ENCODE results near the gene RBFOX2. TPM values are rescaled to one million over a fixed set of nuclear protein-coding genes. Genes with fewer than 3 reads are reported as not detected.

Gene RBFOX2
- total RNA-seq, 4 donors from 2014 or later, result 46.6 to 82.7 (median 62.1) TPM

DNA sequence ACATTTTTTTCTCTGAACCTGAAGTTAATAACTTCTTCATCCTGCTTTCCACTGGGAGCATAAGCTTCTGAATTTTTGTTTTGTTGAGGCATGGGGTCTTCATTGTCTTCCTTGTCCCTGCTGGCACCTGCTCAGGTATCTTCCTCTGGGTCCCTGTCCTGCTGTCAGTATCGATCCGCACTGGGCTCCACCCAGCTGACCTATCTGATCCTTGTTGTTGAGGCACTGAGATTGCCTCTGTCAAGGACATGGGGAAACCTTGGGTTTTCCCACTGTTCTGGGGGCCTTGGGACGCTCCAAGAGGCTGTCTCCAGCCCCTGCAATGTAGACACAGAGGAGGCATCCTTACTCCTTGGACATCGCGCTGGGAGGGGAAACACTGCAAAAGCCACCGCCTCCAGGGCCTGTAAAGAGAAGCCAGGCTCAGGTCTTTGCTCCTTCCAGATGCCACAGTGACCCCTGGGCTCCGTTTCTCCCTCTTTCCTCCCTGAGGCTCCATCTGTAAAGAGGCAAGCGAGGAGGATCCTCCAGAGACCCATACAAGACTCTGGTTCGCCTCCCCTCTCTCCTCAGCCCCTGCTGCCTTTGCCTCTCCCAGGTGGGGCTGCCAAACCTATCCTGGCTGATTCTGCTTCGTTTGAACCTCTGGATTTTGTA, 8.6 kb upstream of the RBFOX2 start:
- Histone ChIP-seq H3K36me3 (no peaks in the 10 kb centered on the region), H3K4me3 (no peak overlapping the region), H3K27ac (no peak overlapping the region), H3K9me3 (no peaks in the 10 kb centered on the region), H3K4me1 (peaks cover 17% of the 10 kb centered on the region), H3K27me3 (no peaks in the 10 kb centered on the region)
- WGBS, result 85% methylated on average over 9 of the region's 10 CpGs
- TF ChIP-seq POLR2A (IDR thresholded peaks at IDR 0.05) (no peak), POLR2AphosphoS5 (IDR thresholded peaks at IDR 0.05) (no peak), EP300 (IDR thresholded peaks at IDR 0.05) (no peak)
- TF ChIP-seq, protein P1, sequence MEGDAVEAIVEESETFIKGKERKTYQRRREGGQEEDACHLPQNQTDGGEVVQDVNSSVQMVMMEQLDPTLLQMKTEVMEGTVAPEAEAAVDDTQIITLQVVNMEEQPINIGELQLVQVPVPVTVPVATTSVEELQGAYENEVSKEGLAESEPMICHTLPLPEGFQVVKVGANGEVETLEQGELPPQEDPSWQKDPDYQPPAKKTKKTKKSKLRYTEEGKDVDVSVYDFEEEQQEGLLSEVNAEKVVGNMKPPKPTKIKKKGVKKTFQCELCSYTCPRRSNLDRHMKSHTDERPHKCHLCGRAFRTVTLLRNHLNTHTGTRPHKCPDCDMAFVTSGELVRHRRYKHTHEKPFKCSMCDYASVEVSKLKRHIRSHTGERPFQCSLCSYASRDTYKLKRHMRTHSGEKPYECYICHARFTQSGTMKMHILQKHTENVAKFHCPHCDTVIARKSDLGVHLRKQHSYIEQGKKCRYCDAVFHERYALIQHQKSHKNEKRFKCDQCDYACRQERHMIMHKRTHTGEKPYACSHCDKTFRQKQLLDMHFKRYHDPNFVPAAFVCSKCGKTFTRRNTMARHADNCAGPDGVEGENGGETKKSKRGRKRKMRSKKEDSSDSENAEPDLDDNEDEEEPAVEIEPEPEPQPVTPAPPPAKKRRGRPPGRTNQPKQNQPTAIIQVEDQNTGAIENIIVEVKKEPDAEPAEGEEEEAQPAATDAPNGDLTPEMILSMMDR (IDR thresholded peaks at IDR 0.05), result no peak
- no peak for DNase-seq (ENCODE audit: low spot score in 2 of 2)

DNA sequence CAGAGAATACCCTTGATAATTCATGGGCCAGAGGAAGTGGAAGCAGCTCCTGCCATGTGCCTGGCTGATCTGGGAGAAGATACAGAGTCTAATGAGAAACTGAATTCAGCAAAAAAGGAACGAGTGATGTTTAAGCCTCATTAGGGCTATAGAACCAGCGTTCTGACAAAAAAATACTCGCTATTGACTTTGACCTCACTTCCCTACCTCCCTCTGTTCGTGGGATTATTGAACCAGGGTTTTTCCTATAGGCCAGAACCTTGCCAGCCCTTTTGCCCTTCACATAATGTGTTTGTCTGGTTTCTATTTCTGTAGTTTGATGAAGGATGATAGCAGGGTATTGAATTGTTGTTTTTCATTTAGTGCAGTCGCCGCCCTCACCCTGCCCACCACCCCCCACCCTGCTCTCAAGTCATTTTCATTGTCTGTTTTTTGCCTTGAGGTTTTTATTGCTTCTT, 7.6 kb upstream of the RBFOX2 start:
- Histone ChIP-seq H3K4me3 (no peak overlapping the region), H3K27me3 (no peaks in the 10 kb centered on the region), H3K36me3 (no peaks in the 10 kb centered on the region), H3K9me3 (no peaks in the 10 kb centered on the region), H3K4me1 (peaks cover 17% of the 10 kb centered on the region), H3K27ac (no peak overlapping the region)
- DNase-seq (ENCODE audit: low spot score in 2 of 2), result no peak
- 50% methylated on average over 6 of the region's 6 CpGs for WGBS
- no peak for TF ChIP-seq POLR2AphosphoS5 (IDR thresholded peaks at IDR 0.05)
- TF ChIP-seq POLR2A (IDR thresholded peaks at IDR 0.05), result no peak
- TF ChIP-seq, protein P1 (IDR thresholded peaks at IDR 0.05), result no peak
- no peak for TF ChIP-seq EP300 (IDR thresholded peaks at IDR 0.05)

DNA sequence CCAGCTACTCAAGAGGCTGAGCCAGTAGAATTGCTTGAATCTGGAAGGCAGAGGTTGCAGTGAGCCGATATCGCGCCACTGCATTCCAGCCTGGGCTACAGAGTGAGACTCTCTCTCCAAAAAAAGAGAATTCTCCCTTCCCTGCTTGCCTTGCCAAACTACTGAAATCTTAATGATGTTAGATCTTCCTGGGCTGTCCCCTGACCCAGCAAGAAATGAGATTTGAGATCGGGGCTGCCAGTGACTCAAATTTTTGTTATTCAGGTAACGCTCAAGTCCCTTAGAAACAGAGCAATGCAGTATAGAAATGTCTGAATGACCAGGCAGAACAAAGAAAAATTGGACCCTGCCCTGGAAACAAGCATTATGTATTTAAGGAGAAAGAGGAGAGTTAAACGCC, 4.0 kb upstream of the RBFOX2 start:
- Histone ChIP-seq H3K27ac (no peak overlapping the region), H3K4me1 (peaks cover 26% of the 10 kb centered on the region), H3K9me3 (no peaks in the 10 kb centered on the region), H3K27me3 (no peaks in the 10 kb centered on the region), H3K36me3 (no peaks in the 10 kb centered on the region), H3K4me3 (no peak overlapping the region)
- no peak for DNase-seq (ENCODE audit: low spot score in 2 of 2)
- 98% methylated on average over 6 of the region's 6 CpGs for WGBS
- TF ChIP-seq POLR2AphosphoS5 (IDR thresholded peaks at IDR 0.05) (no peak), EP300 (IDR thresholded peaks at IDR 0.05) (no peak), POLR2A (IDR thresholded peaks at IDR 0.05) (no peak)
- TF ChIP-seq, protein P1 (IDR thresholded peaks at IDR 0.05), result no peak

DNA sequence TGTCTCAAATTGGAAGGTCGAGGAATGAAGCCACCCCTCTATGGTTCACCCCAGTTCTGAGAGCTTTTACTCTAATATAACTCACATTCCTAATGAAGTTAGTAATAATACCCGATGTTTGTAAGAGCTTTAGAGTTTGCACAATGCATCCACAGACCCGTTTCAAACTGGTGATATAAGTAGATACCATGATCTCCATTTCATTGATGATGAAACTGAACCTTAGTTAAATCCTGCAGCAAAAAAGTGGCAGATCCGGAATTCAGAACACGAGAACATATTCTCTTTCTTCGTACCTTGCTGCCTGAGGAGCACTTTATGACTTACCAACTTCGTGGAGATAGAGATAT, 757 bp upstream of the RBFOX2 start:
- H3K27ac ChIP-seq, result peak overlapping the region; percentile 94
- WGBS, result 34% methylated on average over 7 of the region's 7 CpGs
- DNase-seq (ENCODE audit: low spot score in 2 of 2), result no peak
- TF ChIP-seq, protein P1 (IDR thresholded peaks at IDR 0.05), result no peak
- no peak for TF ChIP-seq POLR2AphosphoS5 (IDR thresholded peaks at IDR 0.05)
- TF ChIP-seq EP300 (IDR thresholded peaks at IDR 0.05), result no peak
- TF ChIP-seq POLR2A (IDR thresholded peaks at IDR 0.05), result no peak
- no peaks in the 10 kb centered on the region for H3K9me3 ChIP-seq
- H3K27me3 ChIP-seq, result no peaks in the 10 kb centered on the region
- peaks cover 27% of the 10 kb centered on the region for H3K4me1 ChIP-seq
- no peaks in the 10 kb centered on the region for H3K36me3 ChIP-seq
- H3K4me3 ChIP-seq, result peak overlapping the region; percentile 84

DNA sequence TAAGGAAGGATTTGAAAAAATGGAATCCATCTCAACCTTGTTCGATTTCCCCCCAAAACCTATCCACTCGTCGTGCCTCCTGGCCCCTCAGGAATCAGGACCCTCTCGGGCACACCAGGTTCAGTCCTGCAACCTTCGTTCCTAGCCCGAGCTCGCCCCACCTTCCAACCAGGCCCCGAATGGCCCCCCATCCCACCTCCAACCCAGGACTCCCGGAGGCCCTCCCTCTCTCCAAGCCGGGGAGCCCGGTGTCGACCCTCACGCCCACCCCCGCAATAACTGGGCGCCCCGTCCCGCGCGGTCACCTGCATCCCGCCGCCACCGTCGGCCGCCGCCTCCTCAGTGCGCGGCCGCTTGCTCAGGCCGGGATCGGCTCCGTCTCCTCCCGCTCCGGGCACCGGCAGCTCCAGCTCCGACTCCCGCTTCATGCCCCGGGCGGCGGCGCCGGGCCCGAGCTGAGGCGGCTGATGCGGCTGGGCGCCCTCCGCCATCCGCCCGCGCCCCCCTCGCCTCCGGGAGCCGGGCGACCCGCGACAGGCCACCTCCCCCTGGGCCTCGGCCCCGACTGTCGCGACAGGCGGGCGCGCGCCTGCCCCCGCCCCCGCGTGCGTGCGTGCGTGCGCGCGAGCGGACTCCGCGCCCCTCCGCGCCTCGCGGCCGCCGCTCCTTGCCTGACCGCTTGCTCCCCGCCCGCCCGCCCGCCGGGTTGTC, 534 bp downstream of the RBFOX2 start:
- no peaks in the 10 kb centered on the region for H3K9me3 ChIP-seq
- peak in 1 of 2 donors; percentile 71 for DNase-seq (ENCODE audit: low spot score in 2 of 2)
- H3K36me3 ChIP-seq, result no peaks in the 10 kb centered on the region
- H3K27me3 ChIP-seq, result no peaks in the 10 kb centered on the region
- H3K4me3 ChIP-seq, result peak overlapping the region; percentile 84
- TF ChIP-seq, protein P1 (IDR thresholded peaks at IDR 0.05), result no peak
- no peak for TF ChIP-seq POLR2AphosphoS5 (IDR thresholded peaks at IDR 0.05)
- no peak for TF ChIP-seq EP300 (IDR thresholded peaks at IDR 0.05)
- no peak for TF ChIP-seq POLR2A (IDR thresholded peaks at IDR 0.05)
- peak overlapping the region; percentile 94 for H3K27ac ChIP-seq
- peaks cover 27% of the 10 kb centered on the region for H3K4me1 ChIP-seq
- under 1% methylated on average over 19 of the region's 87 CpGs for WGBS
